Stimulated activated CD8-positive, alpha-beta memory T cell treated with anti-CD3 and anti-CD28 coated beads, Interleukin-15, amount 100 ng/mL, for 1 hour (primary cell): ENCODE data around the gene DDAH2.
A peak's percentile ranks its signal among the peaks of the same experiment; 100 is the strongest.

ENCODE experiments used
- DNase-seq: peaks from one replicate; pipeline ENCODE4 v3.0.0-alpha.2; 2020; ENCODE audit warnings: low read depth

DDAH2 gene, protein sequence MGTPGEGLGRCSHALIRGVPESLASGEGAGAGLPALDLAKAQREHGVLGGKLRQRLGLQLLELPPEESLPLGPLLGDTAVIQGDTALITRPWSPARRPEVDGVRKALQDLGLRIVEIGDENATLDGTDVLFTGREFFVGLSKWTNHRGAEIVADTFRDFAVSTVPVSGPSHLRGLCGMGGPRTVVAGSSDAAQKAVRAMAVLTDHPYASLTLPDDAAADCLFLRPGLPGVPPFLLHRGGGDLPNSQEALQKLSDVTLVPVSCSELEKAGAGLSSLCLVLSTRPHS

DNA sequence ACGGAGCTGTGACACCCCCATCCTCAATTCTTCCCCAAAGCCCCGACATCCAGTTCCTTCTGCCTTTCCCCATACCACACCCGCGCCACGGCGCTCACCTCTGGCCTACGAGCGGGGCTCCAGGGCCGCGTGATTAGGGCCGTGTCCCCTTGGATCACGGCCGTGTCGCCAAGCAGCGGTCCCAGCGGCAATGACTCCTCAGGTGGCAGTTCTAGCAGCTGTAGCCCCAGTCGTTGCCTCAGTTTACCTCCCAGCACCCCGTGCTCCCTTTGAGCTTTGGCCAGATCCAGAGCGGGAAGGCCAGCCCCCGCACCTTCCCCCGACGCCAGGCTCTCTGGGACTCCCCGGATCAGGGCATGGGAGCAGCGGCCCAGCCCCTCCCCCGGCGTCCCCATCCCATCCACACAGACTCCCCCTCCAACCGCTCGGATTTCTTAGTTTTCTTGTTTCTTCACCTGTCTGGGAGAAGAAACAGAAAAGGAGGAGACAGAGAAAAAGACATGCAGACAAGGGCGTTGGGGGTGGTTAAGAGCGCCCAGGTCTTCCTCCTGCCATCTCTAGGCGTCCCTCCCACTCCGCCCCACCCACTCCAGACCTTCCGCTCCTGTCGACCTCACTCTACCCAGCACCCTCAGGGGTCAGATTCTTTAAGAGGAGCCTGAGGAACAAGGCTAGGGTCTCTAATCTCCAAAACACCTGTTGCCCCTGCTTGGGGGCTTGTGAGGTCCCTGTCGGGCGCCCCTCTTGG is at the start of gene DDAH2:
Gene DDAH2 (minus strand): TSS at position 533 of the 748 bp plus-strand sequence. CDS start 138 bp downstream, at position 395.
- no peak for DNase-seq

DNA sequence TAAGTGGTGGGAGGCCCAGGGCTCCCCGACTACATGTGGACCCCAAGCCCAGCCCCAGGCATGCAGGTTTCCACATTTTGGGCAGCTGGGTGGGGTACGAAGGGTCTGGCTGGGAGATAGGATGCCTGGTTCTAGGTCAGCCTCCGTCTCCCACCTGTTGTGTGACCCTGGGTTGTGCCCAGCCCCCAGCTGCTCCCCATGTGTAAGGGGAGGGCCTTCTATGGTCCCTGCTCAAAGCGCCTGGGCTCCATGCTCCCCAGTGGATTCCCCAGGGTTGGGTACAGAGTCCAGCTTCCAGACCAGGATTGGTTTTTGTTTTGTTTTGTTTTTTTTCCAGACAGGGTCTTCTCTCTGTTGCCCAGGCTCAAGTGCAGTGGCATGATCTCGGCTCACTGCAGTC is 49.1 kb upstream of the DDAH2 start:
- DNase-seq = no peak

DNA sequence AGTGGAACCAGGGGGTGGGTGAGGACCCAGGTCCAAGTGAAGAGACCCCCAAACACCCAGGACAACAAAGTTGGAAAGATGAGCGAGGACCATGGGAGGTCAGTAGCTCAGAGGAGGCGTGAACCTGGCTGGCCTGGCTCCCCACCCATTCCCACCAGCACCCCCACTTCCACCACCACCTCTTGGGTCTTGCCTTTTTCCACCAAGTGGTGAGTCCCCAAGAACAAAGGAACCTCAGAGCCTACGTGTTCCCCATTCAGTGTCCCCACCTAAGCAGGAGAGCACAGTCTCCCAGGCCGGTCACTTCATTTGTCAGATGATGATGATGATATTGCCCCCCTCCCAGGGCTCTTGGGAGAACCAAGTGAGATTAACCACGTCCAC is 48.6 kb upstream of the DDAH2 start:
- no peak for DNase-seq

DNA sequence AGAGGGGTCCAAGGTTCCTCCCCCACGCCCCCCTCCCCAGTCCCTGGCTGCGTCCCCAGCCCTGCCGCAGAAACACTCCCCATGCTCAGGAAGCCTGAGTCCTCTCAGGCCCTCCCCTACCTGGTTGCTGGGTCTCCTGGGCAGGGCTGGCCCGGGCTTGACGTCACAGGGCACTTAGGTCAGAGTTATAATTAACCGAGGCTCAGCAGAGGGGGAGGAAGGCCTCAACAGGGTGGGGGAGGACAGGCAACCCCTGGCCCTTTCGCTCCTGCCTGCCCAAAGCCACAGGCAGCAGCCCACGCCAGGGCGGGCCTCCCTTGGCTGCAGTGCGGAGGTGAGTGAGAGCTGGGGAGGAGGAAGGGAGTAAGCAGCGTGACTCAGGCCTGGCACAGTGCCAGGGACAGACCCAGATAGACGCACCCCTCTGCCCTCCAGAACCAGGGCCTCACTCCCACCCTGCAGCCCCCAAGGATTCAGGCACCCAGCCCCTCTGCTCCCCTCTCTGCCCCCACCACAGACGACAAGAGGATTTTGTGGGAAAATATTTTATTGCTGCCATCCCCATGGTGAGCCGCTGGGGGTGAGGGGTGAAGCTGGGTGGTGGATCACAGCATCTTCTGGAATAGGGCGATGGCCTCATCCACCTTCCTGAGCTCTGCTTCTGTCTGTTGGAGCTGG is 48.0 kb upstream of the DDAH2 start, which contains the start of gene VWA7:
Gene VWA7 (minus strand): TSS at position 340 of the 678 bp plus-strand sequence. CDS start 549 bp downstream, outside the sequence.
- DNase-seq = peak; percentile 36

DNA sequence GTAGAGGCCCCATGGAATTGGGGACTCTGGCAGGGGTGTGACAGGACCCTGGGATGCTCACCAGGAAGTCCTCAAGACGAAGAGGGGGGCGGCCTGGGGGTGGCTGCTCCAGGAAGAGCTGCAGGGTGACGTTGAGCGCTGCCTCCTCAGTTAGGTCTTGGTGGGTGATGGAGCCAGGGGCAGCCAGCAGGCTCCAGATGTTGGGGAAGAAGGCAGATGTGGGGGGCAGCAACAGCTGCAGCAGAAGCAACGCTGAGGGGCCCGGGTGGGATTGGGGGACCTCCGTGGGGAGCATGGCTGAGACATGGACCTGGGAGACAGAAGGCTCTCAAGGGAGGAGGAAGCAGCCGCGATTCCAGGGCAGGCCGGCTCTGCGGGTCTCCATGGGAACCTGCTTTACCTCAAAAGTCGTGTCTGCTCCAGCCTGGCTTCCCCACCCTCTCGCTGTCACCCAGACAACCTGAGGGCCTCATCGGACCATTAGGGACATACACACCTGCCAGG is 47.4 kb upstream of the DDAH2 start:
- no peak for DNase-seq

DNA sequence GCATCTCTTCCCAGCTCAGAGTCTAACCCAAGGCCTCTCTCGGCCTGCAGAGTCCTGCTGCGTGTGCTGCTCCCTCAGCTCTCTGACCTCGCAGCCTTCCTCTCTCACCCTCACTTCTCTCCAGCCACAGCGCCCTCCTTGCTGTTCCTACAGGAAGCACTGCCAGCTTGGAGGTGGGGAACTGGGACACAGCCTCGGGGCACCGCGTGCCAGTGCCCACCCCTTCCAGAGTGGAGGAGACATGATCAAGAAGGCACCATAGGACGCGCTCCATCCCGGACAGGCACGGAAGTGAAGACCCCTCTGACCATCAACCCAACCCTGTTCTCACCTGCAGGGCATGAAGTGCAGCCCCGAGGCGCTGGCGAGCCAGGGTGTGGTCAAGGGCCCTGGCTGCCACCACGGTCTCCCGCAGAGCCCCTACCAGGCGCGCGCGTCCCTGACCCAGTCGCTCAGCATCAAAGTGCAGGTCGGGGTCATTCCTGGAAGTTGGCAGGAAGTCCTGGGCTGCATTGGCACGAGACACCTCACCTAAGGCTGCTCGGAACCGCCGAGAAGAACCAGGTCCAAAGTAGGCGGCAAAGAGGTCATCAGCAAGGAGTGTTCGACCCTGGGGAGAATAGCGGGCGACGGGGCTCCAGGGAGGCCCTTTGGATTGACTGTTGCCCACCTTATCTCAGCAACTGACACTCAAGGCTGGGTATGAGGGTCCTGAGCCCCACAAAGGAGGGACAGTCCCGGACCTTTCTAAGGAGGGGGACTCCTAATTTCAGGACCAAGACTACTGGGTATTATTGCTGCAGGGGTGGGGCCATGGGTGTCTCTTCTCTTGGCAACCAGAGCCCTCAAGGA is 46.8 kb upstream of the DDAH2 start:
- DNase-seq = no peak

DNA sequence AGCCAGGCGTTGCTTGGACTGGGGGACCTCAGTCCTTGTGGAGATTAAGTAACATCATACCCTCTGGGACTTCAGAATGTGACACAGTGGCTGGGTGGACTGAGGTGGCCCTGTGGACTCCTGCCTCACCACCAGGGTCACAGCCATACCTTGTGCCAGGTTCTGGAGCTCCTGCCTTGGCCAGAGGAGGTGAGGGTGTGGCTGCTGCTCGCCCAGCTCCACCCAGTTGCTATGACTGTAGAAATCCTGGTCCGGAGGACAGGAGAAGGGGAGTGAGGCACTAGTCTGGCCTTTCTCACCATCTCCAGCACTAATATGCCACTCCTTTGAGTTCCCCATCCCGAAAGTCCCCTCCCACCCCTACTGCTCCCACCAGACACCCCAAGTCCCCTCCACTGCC is 46.1 kb upstream of the DDAH2 start:
- no peak for DNase-seq

DNA sequence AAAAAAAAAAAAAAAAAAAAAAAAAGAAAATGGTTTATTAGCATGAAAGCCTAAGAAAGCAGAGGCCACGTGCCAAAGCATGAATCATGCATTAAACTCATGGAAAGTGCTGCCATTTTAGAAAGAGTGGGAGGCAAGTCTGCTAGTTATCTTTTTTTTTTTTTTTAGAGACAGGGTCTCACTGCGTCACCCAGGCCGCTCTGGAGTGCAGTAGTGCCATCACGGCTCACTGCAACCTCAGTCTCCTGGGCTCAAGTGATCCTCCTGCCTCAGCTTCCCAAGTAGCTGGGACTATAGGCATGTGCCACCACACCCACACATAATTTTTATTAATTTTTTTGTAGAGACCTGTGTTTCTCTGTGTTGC is 42.9 kb upstream of the DDAH2 start:
- no peak for DNase-seq

DNA sequence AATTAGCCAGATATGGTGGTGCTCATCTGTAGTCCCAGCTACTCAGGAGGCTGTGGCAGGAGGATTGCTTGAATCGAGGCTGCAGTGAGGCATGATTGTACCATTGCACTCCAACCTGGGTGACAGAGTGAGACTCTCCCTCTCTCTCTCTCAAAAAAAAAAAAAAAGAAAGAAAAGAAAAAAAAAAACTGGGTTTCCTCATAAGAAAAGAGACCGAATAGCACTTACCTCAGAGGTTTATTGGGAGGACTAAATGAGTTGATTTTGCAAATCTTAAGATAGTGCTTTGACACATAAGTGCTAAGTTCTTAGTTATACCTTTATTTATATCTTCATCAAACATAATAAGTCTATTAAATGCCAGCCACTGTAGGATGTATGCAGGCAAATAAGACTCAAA is 41.8 kb upstream of the DDAH2 start:
- DNase-seq = no peak

DNA sequence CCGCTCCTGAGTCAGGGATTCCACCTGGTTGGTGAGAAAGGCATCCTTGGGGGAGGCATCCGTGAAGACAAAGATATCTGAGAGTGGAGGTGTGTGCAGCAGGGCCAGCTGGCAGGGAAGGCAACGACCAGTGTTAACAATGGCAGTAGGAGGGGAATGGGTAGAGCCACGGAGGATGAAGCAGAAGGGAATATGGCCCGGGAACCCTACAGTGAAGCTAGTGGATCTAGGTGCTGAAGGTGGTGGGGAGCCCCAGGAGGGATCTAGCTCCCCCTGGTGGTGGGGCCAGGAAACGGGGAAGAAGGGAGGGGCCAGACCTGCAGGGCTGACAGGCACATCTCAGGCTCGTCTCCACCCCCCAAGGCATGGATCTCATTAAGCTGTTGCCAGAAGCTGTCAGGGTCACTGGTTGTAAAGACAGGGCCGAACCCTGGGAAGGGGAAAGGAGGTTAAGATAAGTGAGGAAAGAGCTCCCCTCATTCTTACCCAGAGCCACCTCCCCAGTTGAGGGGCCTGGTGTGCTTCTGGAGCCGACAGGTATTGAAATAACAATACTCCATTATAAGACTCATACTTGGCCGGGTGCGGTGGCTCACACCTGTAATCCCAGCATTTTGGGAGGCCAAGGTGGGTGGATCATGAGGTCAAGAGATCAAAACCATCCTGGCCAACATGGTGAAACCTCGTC is 40.7 kb upstream of the DDAH2 start:
- DNase-seq = peak; percentile 69

DNA sequence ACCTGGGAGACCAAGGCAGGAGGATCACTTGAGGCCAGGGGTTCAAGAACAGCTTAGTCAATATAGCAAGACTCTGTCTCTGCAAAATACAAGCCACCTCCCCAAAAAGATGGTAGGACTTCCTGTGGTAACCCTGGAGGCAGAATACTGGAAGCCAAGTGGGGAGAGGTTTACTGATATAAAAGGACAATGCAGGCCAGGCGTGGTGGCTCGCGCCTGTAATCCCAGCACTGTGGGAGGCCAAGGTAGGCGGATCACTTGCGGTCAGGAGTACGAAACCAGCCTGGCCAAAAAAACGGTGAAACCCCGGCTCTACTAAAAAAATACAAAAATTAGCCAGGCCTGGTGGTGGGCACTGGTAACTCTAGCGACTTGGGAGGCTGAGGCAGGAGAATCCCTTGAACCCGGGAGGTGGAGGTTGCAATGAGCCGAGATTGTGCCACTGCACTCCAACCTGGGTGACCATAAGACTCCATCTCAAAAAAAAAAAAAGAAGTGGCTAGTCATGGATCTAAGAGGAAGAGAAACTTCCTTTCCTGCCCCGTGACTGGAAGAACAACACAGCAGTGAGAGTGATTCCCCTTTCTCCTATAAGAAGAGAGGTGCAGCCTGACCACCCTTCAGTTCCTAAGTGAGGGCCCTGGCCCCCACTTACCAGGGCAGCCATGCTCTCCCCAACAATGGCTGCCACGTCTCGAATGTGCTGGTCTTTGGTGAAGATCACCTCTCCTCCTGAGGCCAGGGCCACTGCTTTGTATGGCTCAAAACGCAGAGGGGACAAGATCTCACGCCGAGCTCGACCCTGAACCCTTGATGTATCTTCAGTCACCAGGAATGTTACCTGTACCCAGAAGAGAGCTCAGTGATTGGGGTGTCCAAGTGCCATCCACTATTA is 39.5 kb upstream of the DDAH2 start:
- no peak for DNase-seq

DNA sequence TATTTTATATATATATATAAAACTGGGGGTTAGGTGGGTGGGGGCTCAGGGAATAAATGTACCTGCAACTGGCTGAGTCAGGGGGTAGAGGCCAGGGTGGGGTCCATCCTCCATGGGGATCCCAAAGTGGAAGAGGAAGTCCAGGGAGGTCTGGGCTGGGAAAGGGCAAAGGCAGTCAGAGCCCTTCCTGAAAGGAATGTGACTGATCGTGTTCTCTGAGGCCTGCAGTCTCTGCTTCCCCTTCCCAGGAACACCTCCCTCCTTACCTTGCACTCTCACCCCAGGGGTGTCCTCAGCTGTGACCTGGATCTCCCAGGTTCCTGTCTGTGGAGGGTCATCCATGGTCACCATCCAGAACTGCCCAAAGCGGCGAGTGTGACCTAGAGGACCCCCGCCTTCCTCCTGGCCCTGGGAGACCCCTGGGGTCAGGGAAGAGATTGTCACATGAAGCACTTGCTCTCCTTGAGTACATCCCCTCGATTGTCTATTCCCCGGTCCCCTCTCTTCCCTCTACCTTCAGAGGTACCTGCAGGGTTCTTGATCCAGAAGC is 38.1 kb upstream of the DDAH2 start:
- no peak for DNase-seq

DNA sequence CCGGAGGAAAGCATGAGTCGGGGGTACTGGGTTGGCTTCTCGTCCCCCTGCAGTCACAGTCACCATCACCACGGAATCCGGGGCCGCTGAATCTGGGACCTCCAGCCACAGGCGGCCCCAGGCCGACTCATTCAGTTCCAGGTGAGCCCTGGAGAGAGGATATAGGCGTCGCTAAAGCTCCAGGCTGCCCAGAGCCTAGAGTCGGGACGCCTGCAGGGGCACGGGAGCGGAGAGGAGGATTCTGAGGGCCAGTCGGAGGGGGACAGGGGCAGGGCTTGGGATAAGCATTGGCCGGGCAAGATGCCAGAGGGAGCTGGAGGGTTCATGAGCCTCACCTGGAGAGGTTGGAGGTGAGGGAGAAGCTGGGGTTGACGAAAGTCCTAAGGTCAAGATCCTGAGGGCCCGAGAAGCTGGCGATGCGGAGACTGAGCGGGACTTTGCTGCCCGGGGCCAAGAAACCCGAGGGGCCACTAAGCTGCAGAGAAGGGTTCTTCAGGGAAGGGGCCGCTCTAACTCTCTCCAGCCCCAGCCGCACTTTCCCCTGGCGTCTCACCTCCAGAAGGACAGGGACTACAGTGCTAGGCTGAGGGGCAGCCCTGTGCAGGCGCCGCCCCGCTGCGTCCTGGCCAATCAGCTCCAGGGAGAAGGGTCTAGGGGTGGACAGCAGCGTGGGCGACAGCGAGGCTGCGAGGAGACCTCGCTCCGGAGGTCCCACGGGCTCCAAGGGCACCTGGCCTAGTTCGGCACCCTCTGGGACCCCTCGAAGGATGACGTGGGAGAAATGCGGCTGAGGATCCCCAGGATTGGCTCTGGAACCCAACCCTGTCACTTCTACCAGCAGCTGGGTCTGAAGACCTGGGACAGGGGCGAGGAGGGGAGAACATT is 37.1 kb upstream of the DDAH2 start:
- DNase-seq = no peak

DNA sequence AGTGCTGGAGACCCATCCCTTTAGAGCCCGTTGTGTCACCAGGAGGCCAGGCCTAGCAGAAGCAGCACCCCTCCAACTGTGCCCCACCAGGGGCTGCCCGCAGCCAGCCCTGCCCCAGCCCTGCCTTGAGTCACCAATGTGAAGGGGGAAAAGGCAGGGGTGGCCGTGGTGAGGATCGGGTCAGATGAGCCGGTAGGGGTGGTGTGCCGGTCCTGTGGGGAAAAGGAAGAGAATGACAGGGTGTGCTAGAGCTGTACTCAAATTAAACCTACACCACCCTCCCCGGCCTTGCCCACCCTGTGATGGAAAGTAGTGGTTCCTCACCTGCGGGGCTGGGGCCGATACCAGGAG is 36.4 kb upstream of the DDAH2 start:
- no peak for DNase-seq

DNA sequence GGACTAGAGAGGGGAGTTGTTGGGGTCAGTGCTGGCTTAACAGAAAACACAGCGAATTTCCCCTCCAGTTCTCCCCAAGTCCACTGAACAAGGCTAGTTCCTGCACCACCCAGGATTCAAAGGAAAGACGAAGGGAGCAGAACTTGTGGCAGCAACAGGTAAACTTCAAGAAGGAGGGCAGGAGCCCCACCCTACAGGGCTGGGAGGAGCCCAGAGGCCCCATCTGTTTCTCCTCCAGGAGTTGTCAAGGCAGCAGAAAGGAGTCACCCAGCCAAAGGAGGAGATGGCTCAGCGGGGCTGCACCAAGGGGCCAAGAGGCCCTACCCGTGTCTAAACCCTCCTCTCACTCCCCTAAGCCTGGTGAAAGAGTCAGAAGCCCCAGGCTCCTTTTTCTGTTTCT is 35.1 kb upstream of the DDAH2 start:
- no peak for DNase-seq

DNA sequence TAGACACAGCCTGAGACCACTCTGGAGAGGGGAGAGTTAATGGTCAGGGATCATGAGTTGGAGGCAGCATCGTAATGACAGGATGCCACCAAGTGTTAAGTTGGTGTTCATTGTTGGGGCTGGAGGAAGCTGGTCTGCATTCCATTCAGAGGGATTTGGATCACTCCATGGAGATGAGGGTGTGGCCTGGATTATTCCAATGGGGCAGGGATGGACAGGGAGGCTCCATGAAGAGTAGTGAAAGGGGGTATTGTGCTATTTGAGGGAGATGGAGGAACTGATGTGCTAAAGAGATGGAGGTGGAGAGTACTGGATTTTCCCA is 34.5 kb upstream of the DDAH2 start:
- no peak for DNase-seq

DNA sequence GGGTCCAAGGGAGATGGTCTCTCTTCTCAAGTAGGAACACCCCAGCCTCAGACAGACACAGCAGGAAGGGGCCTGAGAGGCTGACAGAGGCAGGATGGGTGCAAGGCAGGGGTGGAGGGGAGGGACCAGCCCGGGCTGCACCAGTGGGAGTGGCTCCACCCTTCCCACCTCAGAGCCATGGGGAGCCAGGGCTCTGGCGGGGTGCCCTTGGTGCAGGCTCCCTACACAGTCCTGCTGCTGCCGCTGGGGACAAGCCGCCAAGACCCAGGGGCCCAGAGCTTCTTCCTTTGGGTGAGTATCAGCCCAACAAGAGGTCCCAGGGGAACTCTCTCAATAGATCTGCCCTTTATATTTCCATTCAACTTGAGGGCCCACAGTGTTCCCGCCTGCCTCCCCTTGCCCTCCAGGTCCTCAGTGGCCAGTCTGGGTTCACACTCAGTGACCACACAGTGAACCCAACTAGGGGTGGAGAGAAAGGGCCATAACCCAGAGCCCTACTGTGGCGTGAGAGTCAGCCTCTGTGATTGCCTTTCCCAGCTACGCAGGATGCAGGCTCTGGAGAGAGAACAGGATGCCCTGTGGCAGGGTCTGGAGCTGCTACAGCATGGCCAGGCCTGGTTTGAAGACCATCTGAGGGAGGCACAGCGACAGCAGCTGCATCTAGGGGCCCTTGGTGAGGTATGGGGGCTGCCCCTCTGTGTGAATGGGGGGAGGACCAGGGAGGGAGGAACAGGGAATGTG is 33.9 kb upstream of the DDAH2 start:
- no peak for DNase-seq

DNA sequence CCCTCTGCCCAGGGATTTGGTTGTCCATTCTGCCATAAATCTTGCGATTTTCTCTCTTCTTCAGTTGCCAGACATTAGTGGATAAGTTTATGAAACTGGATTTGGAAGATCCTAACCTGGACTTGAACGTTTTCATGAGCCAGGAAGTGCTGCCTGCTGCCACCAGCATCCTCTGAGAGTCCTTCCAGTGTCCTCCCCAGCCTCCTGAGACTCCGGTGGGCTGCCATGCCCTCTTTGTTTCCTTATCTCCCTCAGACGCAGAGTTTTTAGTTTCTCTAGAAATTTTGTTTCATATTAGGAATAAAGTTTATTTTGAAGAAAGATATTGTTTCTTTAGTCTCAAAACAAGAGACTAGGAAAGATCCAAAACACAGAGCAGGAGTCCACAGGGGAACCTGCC is 33.3 kb upstream of the DDAH2 start, which contains the start of gene SAPCD1:
Gene SAPCD1 (plus strand): TSS at position 301 of the 400 bp plus-strand sequence. CDS start 399 bp downstream, outside the sequence.
- DNase-seq = no peak
